ENCODE results near the gene RCCD1. TPM values are rescaled to one million over a fixed set of nuclear protein-coding genes. Genes with fewer than 3 reads are reported as not detected.
A peak's percentile ranks its signal among the peaks of the same experiment; 100 is the strongest.

The RCCD1 gene, protein sequence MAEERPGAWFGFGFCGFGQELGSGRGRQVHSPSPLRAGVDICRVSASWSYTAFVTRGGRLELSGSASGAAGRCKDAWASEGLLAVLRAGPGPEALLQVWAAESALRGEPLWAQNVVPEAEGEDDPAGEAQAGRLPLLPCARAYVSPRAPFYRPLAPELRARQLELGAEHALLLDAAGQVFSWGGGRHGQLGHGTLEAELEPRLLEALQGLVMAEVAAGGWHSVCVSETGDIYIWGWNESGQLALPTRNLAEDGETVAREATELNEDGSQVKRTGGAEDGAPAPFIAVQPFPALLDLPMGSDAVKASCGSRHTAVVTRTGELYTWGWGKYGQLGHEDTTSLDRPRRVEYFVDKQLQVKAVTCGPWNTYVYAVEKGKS
- 5.6 TPM for polyA plus RNA-seq (2013, experiment 1 of 2)
- polyA plus RNA-seq (2013, experiment 2 of 2) = 5.7 TPM

DNA sequence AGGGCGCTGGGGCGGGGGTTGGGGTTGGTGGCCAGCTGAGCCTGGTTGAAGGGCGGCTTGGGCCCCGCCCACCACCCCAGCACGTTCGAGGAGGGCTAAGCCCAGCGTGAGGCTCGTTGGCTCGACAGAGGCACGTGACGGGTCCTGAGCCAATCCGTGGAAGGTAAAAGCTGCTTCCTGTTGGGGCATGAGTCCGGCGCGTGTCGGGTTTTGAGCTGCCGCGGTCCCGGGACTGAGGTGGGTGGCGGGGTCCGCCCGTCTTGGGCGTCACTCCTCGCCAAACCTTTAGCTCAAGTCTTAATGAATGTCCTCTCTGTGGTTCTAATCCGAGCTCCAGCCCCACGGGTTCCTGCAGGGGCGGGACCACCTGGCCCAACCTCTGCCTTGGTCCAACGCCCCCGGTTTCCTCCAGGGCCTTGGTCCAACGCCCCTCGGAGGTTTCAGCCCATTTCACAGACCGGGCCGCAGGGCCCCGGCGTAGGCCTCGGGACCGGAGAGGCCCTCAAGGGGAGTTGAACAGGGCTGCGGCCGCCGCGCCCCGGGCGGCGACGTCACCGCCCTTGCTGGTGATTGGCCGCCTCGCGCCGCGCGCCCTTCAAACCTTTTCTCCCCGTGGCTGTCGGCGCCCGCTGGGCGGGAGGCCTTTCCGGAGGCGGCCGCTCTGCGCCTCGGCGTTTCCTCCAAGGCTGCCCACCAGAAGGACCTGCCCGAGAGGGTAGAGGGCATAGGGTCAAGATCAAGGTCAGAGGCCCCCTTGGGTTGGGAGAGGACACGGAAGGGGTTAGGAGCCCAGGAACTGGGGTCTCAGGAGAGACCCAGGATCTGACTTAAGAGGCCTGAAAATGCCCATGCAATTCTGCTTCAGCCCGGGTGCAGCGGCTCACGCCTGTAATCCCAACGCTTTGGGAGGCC is at the start of gene RCCD1:
Gene RCCD1, plus strand, starts transcription at position 173 of the 912 bp plus-strand sequence. CDS start 1,851 bp downstream, outside the sequence.
- Histone ChIP-seq H2AK5ac (ENCODE audit: low read length, severe bottlenecking) (no peak within 1 kb of the TSS), H3K18ac (ENCODE audit: low read depth in 1 of 2, low read length in 2 of 2) (peak within 1 kb of the TSS; percentile 79 to 98), H2BK5ac (ENCODE audit: low read depth, low read length, poor library complexity, severe bottlenecking) (peak within 1 kb of the TSS; percentile 35), H2BK120ac (ENCODE audit: low read depth, low read length) (no peak within 1 kb of the TSS), H4K91ac (ENCODE audit: low read length) (peak within 1 kb of the TSS; percentile 64), H2AFZ (ENCODE audit: low read depth, low read length) (peak within 1 kb of the TSS; percentile 72), H3K27ac (ENCODE audit: low read length, poor library complexity, severe bottlenecking) (peak within 1 kb of the TSS; percentile 68), H3K4ac (ENCODE audit: low read depth in 1 of 2, low read length in 2 of 2) (peak within 1 kb of the TSS; percentile 35 to 94), H3K4me3 (ENCODE audit: insufficient read depth in 1 of 2, low read depth in 1 of 2, low read length in 2 of 2) (peak within 1 kb of the TSS; percentile 73 to 86), H2BK15ac (ENCODE audit: low read depth, poor library complexity, severe bottlenecking) (no peak within 1 kb of the TSS), H3K4me1 (ENCODE audit: control insufficient read depth, insufficient read depth, low read depth, low read length) (peaks cover 22% of the 10 kb centered on the region), H3K14ac (ENCODE audit: low read length in 2 of 2) (peak within 1 kb of the TSS in 1 of 2 experiments; percentile 45), H2BK12ac (ENCODE audit: low read length in 2 of 2) (no peak within 1 kb of the TSS), H3K9ac (ENCODE audit: low read length) (peak within 1 kb of the TSS; percentile 96), H4K8ac (ENCODE audit: low read length) (peak within 1 kb of the TSS; percentile 92), H3K23ac (ENCODE audit: low read length in 2 of 2) (no peak within 1 kb of the TSS), H3K4me2 (ENCODE audit: low read length, poor library complexity, severe bottlenecking) (peak within 1 kb of the TSS; percentile 67), H3K79me1 (replicated peaks; ENCODE audit: low read length, poor library complexity, severe bottlenecking) (peaks cover 17% of the 10 kb centered on the region), H3K36me3 (ENCODE audit: control insufficient read depth in 1 of 2, insufficient read depth in 2 of 2, low read depth in 1 of 2, low read length in 2 of 2) (peaks cover 39 to 52% of the 10 kb centered on the region in 2 experiments), H3K27me3 (ENCODE audit: control insufficient read depth in 1 of 2, insufficient read depth in 1 of 2, low read length in 2 of 2) (no peaks in the 10 kb centered on the region), H3K9me3 (ENCODE audit: control insufficient read depth, low read length) (no peaks in the 10 kb centered on the region)
- WGBS = 2% methylated on average over 67 of the region's 69 CpGs
- peak; percentile 96 for DNase-seq

DNA sequence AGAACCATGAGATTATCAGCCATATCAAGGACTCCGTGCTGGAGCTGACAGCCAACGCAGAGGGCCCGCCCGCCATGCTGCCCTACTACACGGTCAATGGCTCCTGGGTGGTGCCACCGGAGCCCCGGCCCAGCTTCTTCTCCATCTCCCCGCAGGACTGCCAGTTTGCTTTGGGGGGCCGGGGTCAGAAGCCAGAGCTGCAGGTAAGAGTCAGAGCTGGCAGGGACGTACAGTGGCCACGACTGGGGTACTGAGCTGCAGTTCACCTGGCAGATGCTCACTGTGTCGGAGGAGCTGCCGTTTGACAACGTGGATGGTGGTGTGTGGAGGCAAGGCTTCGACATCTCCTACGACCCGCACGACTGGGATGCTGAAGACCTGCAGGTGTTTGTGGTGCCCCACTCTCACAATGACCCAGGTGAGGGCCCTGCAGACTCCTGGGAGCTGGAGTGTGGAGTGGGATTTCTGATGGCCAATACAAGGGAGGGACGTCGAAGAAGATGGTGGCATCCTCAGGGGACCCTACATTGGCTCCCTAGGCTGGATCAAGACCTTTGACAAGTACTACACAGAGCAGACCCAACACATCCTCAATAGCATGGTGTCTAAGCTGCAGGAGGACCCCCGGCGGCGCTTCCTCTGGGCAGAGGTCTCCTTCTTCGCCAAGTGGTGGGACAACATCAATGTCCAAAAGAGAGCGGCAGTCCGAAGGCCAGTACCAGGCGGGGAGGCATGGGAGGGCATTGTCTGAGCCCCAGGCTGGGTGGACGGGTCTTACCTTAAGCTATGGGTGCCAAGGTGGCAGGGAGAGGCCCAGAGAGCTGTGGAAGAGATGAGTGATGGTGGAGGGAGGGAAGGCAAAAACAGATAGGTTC is 49.1 kb upstream of the RCCD1 start:
- Histone ChIP-seq H3K4me3 (ENCODE audit: insufficient read depth in 1 of 2, low read depth in 1 of 2, low read length in 2 of 2) (no peak overlapping the region), H3K36me3 (ENCODE audit: control insufficient read depth in 1 of 2, insufficient read depth in 2 of 2, low read depth in 1 of 2, low read length in 2 of 2) (peaks cover 38 to 46% of the 10 kb centered on the region in 2 experiments), H2BK12ac (ENCODE audit: low read length in 2 of 2) (no peak overlapping the region), H3K9ac (ENCODE audit: low read length) (no peak overlapping the region), H3K9me3 (ENCODE audit: control insufficient read depth, low read length) (no peaks in the 10 kb centered on the region), H3K18ac (ENCODE audit: low read depth in 1 of 2, low read length in 2 of 2) (no peak overlapping the region), H4K91ac (ENCODE audit: low read length) (no peak overlapping the region), H3K4me1 (ENCODE audit: control insufficient read depth, insufficient read depth, low read depth, low read length) (peaks cover 9% of the 10 kb centered on the region), H3K4ac (ENCODE audit: low read depth in 1 of 2, low read length in 2 of 2) (no peak overlapping the region), H3K27ac (ENCODE audit: low read length, poor library complexity, severe bottlenecking) (no peak overlapping the region), H2BK15ac (ENCODE audit: low read depth, poor library complexity, severe bottlenecking) (no peak overlapping the region), H3K27me3 (ENCODE audit: control insufficient read depth in 1 of 2, insufficient read depth in 1 of 2, low read length in 2 of 2) (no peaks in the 10 kb centered on the region), H2AK5ac (ENCODE audit: low read length, severe bottlenecking) (no peak overlapping the region), H3K14ac (ENCODE audit: low read length in 2 of 2) (no peak overlapping the region), H4K8ac (ENCODE audit: low read length) (no peak overlapping the region), H2AFZ (ENCODE audit: low read depth, low read length) (no peak overlapping the region), H2BK5ac (ENCODE audit: low read depth, low read length, poor library complexity, severe bottlenecking) (no peak overlapping the region), H3K79me1 (replicated peaks; ENCODE audit: low read length, poor library complexity, severe bottlenecking) (peaks cover 7% of the 10 kb centered on the region), H3K23ac (ENCODE audit: low read length in 2 of 2) (no peak overlapping the region), H2BK120ac (ENCODE audit: low read depth, low read length) (no peak overlapping the region), H3K4me2 (ENCODE audit: low read length, poor library complexity, severe bottlenecking) (no peak overlapping the region)
- 98% methylated on average over 28 of the region's 28 CpGs for WGBS
- no peak for DNase-seq

DNA sequence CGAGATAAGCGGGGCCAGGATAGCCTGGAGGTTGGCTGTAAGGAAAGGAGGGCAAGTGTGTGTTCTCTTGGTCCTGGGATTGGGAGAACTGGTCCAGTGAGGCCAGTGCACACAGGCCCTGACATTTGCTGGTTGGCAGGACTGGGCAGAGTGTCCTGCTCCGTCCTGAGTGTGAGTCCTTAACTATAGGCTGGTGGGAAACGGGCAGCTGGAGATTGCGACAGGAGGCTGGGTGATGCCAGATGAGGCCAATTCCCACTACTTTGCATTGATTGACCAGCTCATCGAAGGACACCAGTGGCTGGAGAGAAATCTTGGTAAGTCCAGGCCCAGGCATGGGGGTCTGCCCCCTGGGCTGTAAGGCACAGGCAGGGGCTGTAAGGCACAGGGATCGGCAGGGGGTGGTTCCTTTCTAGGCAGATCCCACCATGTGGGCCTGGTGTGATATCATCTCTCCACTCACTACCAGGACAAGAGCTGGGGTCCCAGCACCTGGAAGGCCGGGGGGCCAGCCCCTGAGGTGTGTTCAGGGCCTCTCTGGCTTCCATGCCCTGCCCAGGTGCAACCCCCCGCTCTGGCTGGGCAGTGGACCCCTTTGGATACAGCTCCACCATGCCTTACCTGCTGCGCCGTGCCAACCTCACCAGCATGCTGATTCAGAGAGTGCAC is 48.4 kb upstream of the RCCD1 start:
- Histone ChIP-seq H3K36me3 (ENCODE audit: control insufficient read depth in 1 of 2, insufficient read depth in 2 of 2, low read depth in 1 of 2, low read length in 2 of 2) (peaks cover 46 to 54% of the 10 kb centered on the region in 2 experiments), H4K91ac (ENCODE audit: low read length) (no peak overlapping the region), H3K4me3 (ENCODE audit: insufficient read depth in 1 of 2, low read depth in 1 of 2, low read length in 2 of 2) (no peak overlapping the region), H4K8ac (ENCODE audit: low read length) (no peak overlapping the region), H3K23ac (ENCODE audit: low read length in 2 of 2) (no peak overlapping the region), H2AK5ac (ENCODE audit: low read length, severe bottlenecking) (no peak overlapping the region), H2BK5ac (ENCODE audit: low read depth, low read length, poor library complexity, severe bottlenecking) (no peak overlapping the region), H2AFZ (ENCODE audit: low read depth, low read length) (no peak overlapping the region), H2BK15ac (ENCODE audit: low read depth, poor library complexity, severe bottlenecking) (no peak overlapping the region), H3K18ac (ENCODE audit: low read depth in 1 of 2, low read length in 2 of 2) (no peak overlapping the region), H3K79me1 (replicated peaks; ENCODE audit: low read length, poor library complexity, severe bottlenecking) (peaks cover 7% of the 10 kb centered on the region), H2BK12ac (ENCODE audit: low read length in 2 of 2) (no peak overlapping the region), H3K4ac (ENCODE audit: low read depth in 1 of 2, low read length in 2 of 2) (no peak overlapping the region), H3K4me2 (ENCODE audit: low read length, poor library complexity, severe bottlenecking) (no peak overlapping the region), H3K9ac (ENCODE audit: low read length) (no peak overlapping the region), H3K4me1 (ENCODE audit: control insufficient read depth, insufficient read depth, low read depth, low read length) (peaks cover 9% of the 10 kb centered on the region), H2BK120ac (ENCODE audit: low read depth, low read length) (no peak overlapping the region), H3K14ac (ENCODE audit: low read length in 2 of 2) (no peak overlapping the region), H3K9me3 (ENCODE audit: control insufficient read depth, low read length) (no peaks in the 10 kb centered on the region), H3K27me3 (ENCODE audit: control insufficient read depth in 1 of 2, insufficient read depth in 1 of 2, low read length in 2 of 2) (no peaks in the 10 kb centered on the region), H3K27ac (ENCODE audit: low read length, poor library complexity, severe bottlenecking) (no peak overlapping the region)
- WGBS = 97% methylated on average over 11 of the region's 11 CpGs
- no peak for DNase-seq

Data from mesenchymal stem cell (in vitro differentiated cells and primary cell).